Spinal cord (tissue), 10 donors: ENCODE measurements around the gene DCC. TPM values are rescaled to one million over a fixed set of nuclear protein-coding genes. Genes with fewer than 3 reads are reported as not detected.

Experiments
- DNase-seq, 6 donors: peaks; one replicate each; pipeline versions ENCODE4 v3.0.0 to v3.0.0-alpha.2; 2013 to 2015; ENCODE audit warnings: low spot score in 6 of 6, low read depth in 4 of 6
- H3K27ac ChIP-seq: one replicate; pipeline ENCODE4 v1.5.1; 2013; ENCODE audit warnings: low read depth, low read length, control low read depth
- H3K27me3 ChIP-seq: one replicate; pipeline ENCODE4 v1.6.1; 2013; ENCODE audit warnings: low read length; ENCODE audit not compliant: control insufficient read depth, insufficient read depth
- H3K36me3 ChIP-seq: one replicate; pipeline ENCODE4 v1.6.1; 2013; ENCODE audit warnings: low read length; ENCODE audit not compliant: control insufficient read depth, insufficient read depth
- H3K4me1 ChIP-seq: one replicate; pipeline ENCODE4 v1.6.1; 2013; ENCODE audit warnings: low read length; ENCODE audit not compliant: control insufficient read depth, insufficient read depth
- H3K4me3 ChIP-seq: one replicate; pipeline ENCODE4 v1.5.1; 2013; ENCODE audit warnings: low read depth, low read length, control low read depth
- H3K9me3 ChIP-seq: one replicate; pipeline ENCODE4 v1.6.1; 2013; ENCODE audit warnings: low read length; ENCODE audit not compliant: control insufficient read depth, insufficient read depth
- WGBS: methylation state at CpG from one replicate; pipeline ENCODE4 v1.1.5; 2013; ENCODE audit warnings: missing lambda C conversion rate; ENCODE audit not compliant: insufficient coverage; 5-methylcytosine and 5-hydroxymethylcytosine counted together
- polyA plus RNA-seq, 2 donors: library from polyadenylated mRNA; unstranded; fragments of 120-200 nt; gene quantifications; one replicate each; pipeline ENCODE4 v1.2.1, GENCODE V29; 2013; ENCODE audit not compliant: insufficient read length in 2 of 2
- total RNA-seq, 2 donors: library from RNA; depleted of rRNA in 1 of 2; stranded (reverse); fragments of 120-200 nt in 1 of 2; fragments of >200 nt in 1 of 2; gene quantifications; one replicate each; pipeline versions ENCODE4 v1.2.3 to v1.2.4, GENCODE V29; 2013 to 2014
- donor health status: healthy.

The DCC gene
- total and polyA plus RNA-seq, 4 donors: 13.8 to 27.3 (median 17.2) TPM

- Histone ChIP-seq H3K9me3 (no peaks in the 10 kb centered on the region), H3K4me1 (peaks cover 5% of the 10 kb centered on the region), H3K27ac (no peak overlapping the region), H3K4me3 (no peak overlapping the region), H3K36me3 (no peaks in the 10 kb centered on the region), H3K27me3 (no peaks in the 10 kb centered on the region)
- DNase-seq: peak in 2 of 6 donors; percentile 42 to 59
- 68% methylated on average over 4 of the region's 9 CpGs for WGBS
These were observed 567.7 kb downstream of the DCC start for GRCh38 chr18:52907543-52908308.

GRCh38 chr18:52914148-52914547 lies 574.2 kb downstream of the DCC start:
- WGBS: 75% methylated on average over 1 of the region's 3 CpGs
- no peak overlapping the region for H3K27ac ChIP-seq
- H3K9me3 ChIP-seq: no peaks in the 10 kb centered on the region
- H3K27me3 ChIP-seq: no peaks in the 10 kb centered on the region
- H3K4me1 ChIP-seq: no peaks in the 10 kb centered on the region
- no peaks in the 10 kb centered on the region for H3K36me3 ChIP-seq
- peak in 2 of 6 donors; percentile 2 to 80 for DNase-seq
- H3K4me3 ChIP-seq: no peak overlapping the region

- no peaks in the 10 kb centered on the region for H3K9me3 ChIP-seq
- H3K36me3 ChIP-seq: no peaks in the 10 kb centered on the region
- no peak overlapping the region for H3K27ac ChIP-seq
- no CpG with 5 or more reads among the region's 1 CpG for WGBS
- H3K4me1 ChIP-seq: no peaks in the 10 kb centered on the region
- no peak overlapping the region for H3K4me3 ChIP-seq
- H3K27me3 ChIP-seq: no peaks in the 10 kb centered on the region
- no peak for DNase-seq
These were observed 580.7 kb downstream of the DCC start for GRCh38 chr18:52920665-52921064.

- no peak overlapping the region for H3K4me3 ChIP-seq
- no peak for DNase-seq
- no peak overlapping the region for H3K27ac ChIP-seq
- H3K27me3 ChIP-seq: no peaks in the 10 kb centered on the region
- no peaks in the 10 kb centered on the region for H3K4me1 ChIP-seq
- H3K9me3 ChIP-seq: no peaks in the 10 kb centered on the region
- 97% methylated on average over 2 of the region's 2 CpGs for WGBS
- H3K36me3 ChIP-seq: no peaks in the 10 kb centered on the region
These were observed 593.4 kb downstream of the DCC start for GRCh38 chr18:52933356-52933755.

GRCh38 chr18:52936931-52937330 lies 596.9 kb downstream of the DCC start:
- Histone ChIP-seq H3K4me3 (no peak overlapping the region), H3K4me1 (no peaks in the 10 kb centered on the region), H3K9me3 (no peaks in the 10 kb centered on the region), H3K36me3 (no peaks in the 10 kb centered on the region), H3K27ac (no peak overlapping the region), H3K27me3 (no peaks in the 10 kb centered on the region)
- DNase-seq: no peak
- WGBS: no CpG with 5 or more reads among the region's 1 CpG

GRCh38 chr18:52937840-52938239 lies 597.8 kb downstream of the DCC start:
- H3K36me3 ChIP-seq: no peaks in the 10 kb centered on the region
- no peak overlapping the region for H3K4me3 ChIP-seq
- no peaks in the 10 kb centered on the region for H3K4me1 ChIP-seq
- 100% methylated on average over 2 of the region's 6 CpGs for WGBS
- no peaks in the 10 kb centered on the region for H3K27me3 ChIP-seq
- no peaks in the 10 kb centered on the region for H3K9me3 ChIP-seq
- DNase-seq: no peak
- no peak overlapping the region for H3K27ac ChIP-seq

GRCh38 chr18:52945552-52945951 lies 605.6 kb downstream of the DCC start:
- Histone ChIP-seq H3K9me3 (no peaks in the 10 kb centered on the region), H3K27ac (no peak overlapping the region), H3K27me3 (no peaks in the 10 kb centered on the region), H3K4me1 (no peaks in the 10 kb centered on the region), H3K36me3 (no peaks in the 10 kb centered on the region), H3K4me3 (no peak overlapping the region)
- DNase-seq: no peak
- 83% methylated on average over 1 of the region's 2 CpGs for WGBS

GRCh38 chr18:52948868-52949444 lies 609.0 kb downstream of the DCC start:
- no peaks in the 10 kb centered on the region for H3K9me3 ChIP-seq
- no peak overlapping the region for H3K4me3 ChIP-seq
- no peak overlapping the region for H3K27ac ChIP-seq
- H3K4me1 ChIP-seq: no peaks in the 10 kb centered on the region
- H3K27me3 ChIP-seq: no peaks in the 10 kb centered on the region
- H3K36me3 ChIP-seq: no peaks in the 10 kb centered on the region
- no CpG with 5 or more reads among the region's 1 CpG for WGBS
- DNase-seq: no peak

- no peaks in the 10 kb centered on the region for H3K9me3 ChIP-seq
- H3K27me3 ChIP-seq: no peaks in the 10 kb centered on the region
- DNase-seq: no peak
- H3K27ac ChIP-seq: no peak overlapping the region
- H3K4me3 ChIP-seq: no peak overlapping the region
- H3K4me1 ChIP-seq: no peaks in the 10 kb centered on the region
- H3K36me3 ChIP-seq: no peaks in the 10 kb centered on the region
These were observed 610.2 kb downstream of the DCC start for GRCh38 chr18:52950155-52950554.

GRCh38 chr18:52953387-52953786 lies 613.4 kb downstream of the DCC start:
- peak in 2 of 6 donors; percentile 22 to 48 for DNase-seq
- Histone ChIP-seq H3K4me1 (no peaks in the 10 kb centered on the region), H3K9me3 (no peaks in the 10 kb centered on the region), H3K27me3 (no peaks in the 10 kb centered on the region), H3K27ac (no peak overlapping the region), H3K4me3 (no peak overlapping the region), H3K36me3 (no peaks in the 10 kb centered on the region)
- WGBS: 100% methylated on average over 1 of the region's 3 CpGs
